HepG2 (cell line): ENCODE results near the gene RABEP1.

Experiments
- CEBPB ChIP-seq: IDR thresholded peaks from 2 replicates; pipeline ENCODE4 v1.6.1; 2011; ENCODE audit warnings: low read depth, low read length, improper control_type of control experiment, borderline replicate concordance
- JUND ChIP-seq: sonication (generic); formaldehyde crosslinking; IDR thresholded peaks from 2 replicates; pipeline ENCODE4 v1.8.0; 2022; ENCODE audit warnings: mild to moderate bottlenecking, missing genetic modification reagents
- ZBTB1 ChIP-seq: sonication (generic); formaldehyde crosslinking; IDR thresholded peaks from 2 replicates; pipeline ENCODE4 v1.4.0; 2020; ENCODE audit warnings: missing genetic modification reagents, borderline replicate concordance
- ZBTB7A ChIP-seq: sonication (generic); formaldehyde crosslinking; IDR thresholded peaks from 2 replicates; pipeline ENCODE4 v1.8.0; 2022; ENCODE audit warnings: mild to moderate bottlenecking, missing genetic modification reagents
- ZFX ChIP-seq: sonication (generic); formaldehyde crosslinking; IDR thresholded peaks from 2 replicates; pipeline ENCODE4 v1.4.0; 2020; ENCODE audit warnings: mild to moderate bottlenecking, low read depth, missing genetic modification reagents, moderate library complexity
- ZNF737 ChIP-seq: sonication (generic); formaldehyde crosslinking; IDR thresholded peaks from 2 replicates; pipeline ENCODE4 v1.5.0; 2020; ENCODE audit warnings: missing genetic modification reagents, mild to moderate bottlenecking, borderline replicate concordance
- TF ChIP-seq, protein P1 (sequence below): sonication (generic); formaldehyde crosslinking; IDR thresholded peaks from 2 replicates; pipeline ENCODE4 v1.8.0; 2022; ENCODE audit warnings: low read depth, missing genetic modification reagents
- TF ChIP-seq, protein P2 (sequence below): sonication (generic); formaldehyde crosslinking; conservative IDR thresholded peaks from 2 replicates; pipeline ENCODE4 v1.4.0; 2020; ENCODE audit warnings: missing genetic modification reagents
- TF ChIP-seq, protein P3 (sequence below): sonication (generic); formaldehyde crosslinking; IDR thresholded peaks from 2 replicates; pipeline ENCODE4 v1.4.0; 2020; ENCODE audit warnings: missing genetic modification reagents, mild to moderate bottlenecking, borderline replicate concordance

DNA sequence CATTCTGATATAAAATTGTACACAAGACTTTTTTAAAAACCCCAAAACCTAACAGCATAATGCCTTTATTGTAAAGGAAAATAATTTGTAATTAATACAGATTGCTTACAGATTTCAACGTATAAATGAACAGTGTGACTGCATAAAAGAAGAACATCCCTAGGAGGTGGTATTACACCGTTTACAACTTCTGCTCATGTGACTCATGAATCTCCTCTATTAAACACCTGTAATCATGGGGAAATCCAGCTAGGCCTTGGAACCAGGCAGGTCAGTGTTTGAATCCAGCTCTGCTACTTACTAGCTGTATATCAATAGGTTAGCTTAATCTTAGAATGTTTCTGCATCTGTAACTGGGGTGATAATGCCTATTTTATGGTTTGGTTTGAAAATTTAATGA is 15.2 kb downstream of the RABEP1 start:
- TF ChIP-seq CEBPB (no peak), ZFX (no peak), ZBTB7A (CRISPR knock-in tag) (no peak), JUND (no peak), ZNF737 (CRISPR knock-in tag) (no peak), ZBTB1 (CRISPR knock-in tag) (no peak)
- TF ChIP-seq, protein P1, sequence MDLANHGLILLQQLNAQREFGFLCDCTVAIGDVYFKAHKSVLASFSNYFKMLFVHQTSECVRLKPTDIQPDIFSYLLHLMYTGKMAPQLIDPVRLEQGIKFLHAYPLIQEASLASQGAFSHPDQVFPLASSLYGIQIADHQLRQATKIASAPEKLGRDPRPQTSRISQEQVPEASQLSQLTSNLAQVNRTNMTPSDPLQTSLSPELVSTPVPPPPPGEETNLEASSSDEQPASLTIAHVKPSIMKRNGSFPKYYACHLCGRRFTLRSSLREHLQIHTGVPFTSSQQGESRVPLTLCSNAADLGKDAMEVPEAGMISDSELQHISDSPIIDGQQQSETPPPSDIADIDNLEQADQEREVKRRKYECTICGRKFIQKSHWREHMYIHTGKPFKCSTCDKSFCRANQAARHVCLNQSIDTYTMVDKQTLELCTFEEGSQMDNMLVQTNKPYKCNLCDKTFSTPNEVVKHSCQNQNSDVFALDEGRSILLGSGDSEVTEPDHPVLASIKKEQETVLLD (CRISPR knock-in tag) = no peak
- TF ChIP-seq, protein P2, sequence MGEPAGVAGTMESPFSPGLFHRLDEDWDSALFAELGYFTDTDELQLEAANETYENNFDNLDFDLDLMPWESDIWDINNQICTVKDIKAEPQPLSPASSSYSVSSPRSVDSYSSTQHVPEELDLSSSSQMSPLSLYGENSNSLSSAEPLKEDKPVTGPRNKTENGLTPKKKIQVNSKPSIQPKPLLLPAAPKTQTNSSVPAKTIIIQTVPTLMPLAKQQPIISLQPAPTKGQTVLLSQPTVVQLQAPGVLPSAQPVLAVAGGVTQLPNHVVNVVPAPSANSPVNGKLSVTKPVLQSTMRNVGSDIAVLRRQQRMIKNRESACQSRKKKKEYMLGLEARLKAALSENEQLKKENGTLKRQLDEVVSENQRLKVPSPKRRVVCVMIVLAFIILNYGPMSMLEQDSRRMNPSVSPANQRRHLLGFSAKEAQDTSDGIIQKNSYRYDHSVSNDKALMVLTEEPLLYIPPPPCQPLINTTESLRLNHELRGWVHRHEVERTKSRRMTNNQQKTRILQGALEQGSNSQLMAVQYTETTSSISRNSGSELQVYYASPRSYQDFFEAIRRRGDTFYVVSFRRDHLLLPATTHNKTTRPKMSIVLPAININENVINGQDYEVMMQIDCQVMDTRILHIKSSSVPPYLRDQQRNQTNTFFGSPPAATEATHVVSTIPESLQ = no peak
- TF ChIP-seq, protein P3, sequence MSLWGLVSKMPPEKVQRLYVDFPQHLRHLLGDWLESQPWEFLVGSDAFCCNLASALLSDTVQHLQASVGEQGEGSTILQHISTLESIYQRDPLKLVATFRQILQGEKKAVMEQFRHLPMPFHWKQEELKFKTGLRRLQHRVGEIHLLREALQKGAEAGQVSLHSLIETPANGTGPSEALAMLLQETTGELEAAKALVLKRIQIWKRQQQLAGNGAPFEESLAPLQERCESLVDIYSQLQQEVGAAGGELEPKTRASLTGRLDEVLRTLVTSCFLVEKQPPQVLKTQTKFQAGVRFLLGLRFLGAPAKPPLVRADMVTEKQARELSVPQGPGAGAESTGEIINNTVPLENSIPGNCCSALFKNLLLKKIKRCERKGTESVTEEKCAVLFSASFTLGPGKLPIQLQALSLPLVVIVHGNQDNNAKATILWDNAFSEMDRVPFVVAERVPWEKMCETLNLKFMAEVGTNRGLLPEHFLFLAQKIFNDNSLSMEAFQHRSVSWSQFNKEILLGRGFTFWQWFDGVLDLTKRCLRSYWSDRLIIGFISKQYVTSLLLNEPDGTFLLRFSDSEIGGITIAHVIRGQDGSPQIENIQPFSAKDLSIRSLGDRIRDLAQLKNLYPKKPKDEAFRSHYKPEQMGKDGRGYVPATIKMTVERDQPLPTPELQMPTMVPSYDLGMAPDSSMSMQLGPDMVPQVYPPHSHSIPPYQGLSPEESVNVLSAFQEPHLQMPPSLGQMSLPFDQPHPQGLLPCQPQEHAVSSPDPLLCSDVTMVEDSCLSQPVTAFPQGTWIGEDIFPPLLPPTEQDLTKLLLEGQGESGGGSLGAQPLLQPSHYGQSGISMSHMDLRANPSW (CRISPR knock-in tag) = no peak
